Naive thymus-derived CD4-positive, alpha-beta T cell (primary cell): Measurements from ENCODE around the gene LDLRAD4. TPM values are rescaled to one million over a fixed set of nuclear protein-coding genes. Genes with fewer than 3 reads are reported as not detected.

Source experiments
- ATAC-seq: fragments of 150-1000 bp; cut with Tn5 transposase; 2 replicates; pipeline ENCODE4 v1.10.0; 2021; ENCODE audit warnings: mild to moderate bottlenecking, moderate library complexity
- CTCF ChIA-PET: fragments of 350-600 bp; sonication (Branson Sonifier 250); formaldehyde crosslinking; loops from one replicate; lab custom pipeline; 2021; ENCODE audit warnings: antibody characterized with exemption; lab: Charles Lee
- POLR2A ChIA-PET: fragments of 350-600 bp; sonication (Branson Sonifier 250); formaldehyde crosslinking; loops from one replicate; lab custom pipeline; 2021; ENCODE audit warnings: antibody characterized with exemption, inconsistent platforms; lab: Charles Lee
- DNase-seq, 9 donors: peaks; one replicate each; pipeline versions ENCODE4 v3.0.0 to v3.0.0-alpha.2; 2020 to 2022; ENCODE audit warnings: mixed read lengths in 1 of 9
- H3K27ac ChIP-seq: one replicate; pipeline ENCODE4 v1.7.0; 2013; ENCODE audit warnings: mild to moderate bottlenecking, low read depth, low read length, moderate library complexity
- H3K27me3 ChIP-seq, 2 donors: one replicate each; pipeline ENCODE4 v1.7.0; 2013; ENCODE audit warnings: low read length in 2 of 2, mild to moderate bottlenecking in 2 of 2, moderate library complexity in 2 of 2; ENCODE audit not compliant: control insufficient read depth in 2 of 2, insufficient read depth in 2 of 2
- H3K36me3 ChIP-seq, 3 experiments: 1 replicate in 2 of 3; 2 replicates in 1 of 3; pipeline ENCODE4 v1.7.0; 2013; ENCODE audit warnings: low read length in 3 of 3, mild to moderate bottlenecking in 3 of 3, moderate library complexity in 1 of 3; ENCODE audit not compliant: insufficient read depth in 3 of 3, control insufficient read depth in 2 of 3
- H3K4me1 ChIP-seq, 2 donors: one replicate each; pipeline ENCODE4 v1.7.0; 2013; ENCODE audit warnings: low read length in 2 of 2, mild to moderate bottlenecking in 2 of 2, moderate library complexity in 1 of 2; ENCODE audit not compliant: control insufficient read depth in 2 of 2, insufficient read depth in 2 of 2
- H3K4me3 ChIP-seq: 2 replicates; pipeline ENCODE4 v1.7.0; 2013; ENCODE audit warnings: mild to moderate bottlenecking, low read length
- H3K9me3 ChIP-seq, 3 experiments: 1 replicate in 2 of 3; 2 replicates in 1 of 3; pipeline ENCODE4 v1.7.0; 2013; ENCODE audit warnings: low read length in 3 of 3; ENCODE audit not compliant: control insufficient read depth in 2 of 3
- H3K27ac Mint-ChIP-seq, 9 donors: one replicate each; pipeline ENCODE4 v1.8.0; 2020 to 2022; ENCODE audit warnings: mixed read lengths in 9 of 9, mild to moderate bottlenecking in 8 of 9, moderate library complexity in 5 of 9, inconsistent platforms in 2 of 9
- H3K27me3 Mint-ChIP-seq, 5 donors: one replicate each; pipeline ENCODE4 v1.8.0; 2021 to 2022; ENCODE audit warnings: mixed read lengths in 5 of 5, mild to moderate bottlenecking in 1 of 5
- H3K36me3 Mint-ChIP-seq, 5 donors: one replicate each; pipeline ENCODE4 v1.8.0; 2020 to 2022; ENCODE audit warnings: mixed read lengths in 5 of 5, mild to moderate bottlenecking in 3 of 5, inconsistent platforms in 1 of 5
- H3K4me1 Mint-ChIP-seq, 7 donors: one replicate each; pipeline ENCODE4 v1.8.0; 2020 to 2022; ENCODE audit warnings: mixed read lengths in 7 of 7, mild to moderate bottlenecking in 3 of 7, inconsistent platforms in 1 of 7
- H3K4me3 Mint-ChIP-seq, 10 donors: one replicate each; pipeline ENCODE4 v1.8.0; 2020 to 2022; ENCODE audit warnings: mild to moderate bottlenecking in 10 of 10, mixed read lengths in 10 of 10, moderate library complexity in 6 of 10, inconsistent platforms in 2 of 10
- H3K9me3 Mint-ChIP-seq, 11 donors: one replicate each; pipeline ENCODE4 v1.8.0; 2020 to 2022; ENCODE audit warnings: mixed read lengths in 11 of 11, mild to moderate bottlenecking in 4 of 11, inconsistent platforms in 1 of 11, moderate library complexity in 1 of 11
- intact Hi-C, 2 donors: fragments of 100-400 bp; cut with micrococcal nuclease; formaldehyde crosslinking; loops; one replicate each; pipeline ENCODE4 v1.15.1; 2023
- polyA plus RNA-seq, 2 donors: library from polyadenylated mRNA; unstranded; fragments of 300-500 nt; fragmentation: Illumina TruSeq; gene quantifications; one replicate each; pipeline ENCODE4 v1.2.3, GENCODE V29; 2021
- total RNA-seq, 6 experiments: library from RNA in 5 of 6; stranded (reverse) in 5 of 6; gene quantifications; 1 replicate in 5 of 6; 2 replicates in 1 of 6; pipeline ENCODE4 v1.2.3 and lab custom pipeline; 2021 to 2026

The LDLRAD4 gene
- total and polyA plus RNA-seq, 7 experiments from 2014 or later, result 13.0 to 84.3 (median 53.7) TPM

DNA sequence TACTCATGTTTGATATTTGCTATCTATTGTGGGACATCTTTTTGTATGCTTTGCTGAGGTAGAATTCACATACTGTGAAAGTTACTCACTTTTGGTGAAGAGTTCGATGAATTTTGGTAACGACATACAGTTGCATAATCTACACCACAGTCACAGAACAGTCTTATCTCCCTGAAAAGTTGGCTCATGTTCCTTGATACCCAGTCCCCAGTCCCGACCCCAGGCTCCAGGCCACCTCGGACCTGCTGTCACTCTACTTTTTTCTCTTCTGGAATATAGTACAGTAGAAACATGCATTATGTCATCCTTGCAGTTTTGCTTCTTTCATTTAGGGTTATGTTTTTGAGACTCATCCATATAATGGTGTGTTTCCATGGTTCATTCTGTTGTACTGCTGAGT lies 316.1 kb downstream of the LDLRAD4 start:
- POLR2A ChIA-PET, result no interaction called here
- DNase-seq, result no peak
- peak overlapping the region in 6 of 9 donors; percentile 3 to 69 (median 25) for H3K27ac Mint-ChIP-seq
- Histone ChIP-seq H3K4me1 (peaks cover 3 to 20% of the 10 kb centered on the region in 2 donors), H3K36me3 (no peaks in the 10 kb centered on the region), H3K4me3 (no peak overlapping the region), H3K27me3 (no peaks in the 10 kb centered on the region), H3K27ac (no peak overlapping the region), H3K9me3 (no peaks in the 10 kb centered on the region)
- peaks cover 0 to 7% (median 0%) of the 10 kb centered on the region in 5 donors for H3K36me3 Mint-ChIP-seq
- no peak overlapping the region for H3K4me3 Mint-ChIP-seq
- ATAC-seq, result no peak
- no peaks in the 10 kb centered on the region for H3K27me3 Mint-ChIP-seq
- intact Hi-C loops, result loop anchor here (1.0 to 5.0 kb wide), 4 partner anchors 78 to 318 kb away; no protein-coding TSS in a partner anchor
- CTCF ChIA-PET, result no interaction called here
- H3K4me1 Mint-ChIP-seq, result peaks cover 27 to 78% (median 74%) of the 10 kb centered on the region in 7 donors
- no peaks in the 10 kb centered on the region for H3K9me3 Mint-ChIP-seq

DNA sequence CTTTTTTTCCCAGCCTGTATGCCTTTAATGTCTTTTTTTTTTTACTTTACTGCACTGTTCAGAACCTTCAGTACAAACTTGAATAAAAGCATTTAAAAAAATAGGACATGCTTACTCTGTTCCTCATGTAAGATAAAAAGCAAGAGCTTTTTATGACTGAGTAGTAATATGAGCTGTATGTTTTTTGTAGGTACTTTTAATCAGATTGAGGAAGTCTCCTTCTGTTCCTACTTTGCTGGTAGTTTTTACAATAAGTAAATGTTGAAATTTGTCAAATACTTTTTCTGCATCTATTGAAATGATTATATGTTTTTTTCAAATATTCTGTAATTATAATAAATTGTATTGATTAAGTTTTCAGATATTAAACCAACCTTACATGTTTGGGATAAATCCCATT lies 318.0 kb downstream of the LDLRAD4 start:
- Mint-ChIP-seq H3K36me3 (peaks cover 0 to 10% (median 3%) of the 10 kb centered on the region in 5 donors), H3K27me3 (no peaks in the 10 kb centered on the region), H3K4me3 (peak overlapping the region in 5 of 10 donors; percentile 19 to 50 (median 28)), H3K4me1 (peaks cover 34 to 94% (median 88%) of the 10 kb centered on the region in 7 donors), H3K9me3 (no peaks in the 10 kb centered on the region), H3K27ac (peak overlapping the region in 7 of 9 donors; percentile 11 to 85 (median 53))
- ATAC-seq (no peak), DNase-seq (no peak)
- H3K36me3 ChIP-seq, result no peaks in the 10 kb centered on the region
- no peaks in the 10 kb centered on the region for H3K9me3 ChIP-seq
- ChIA-PET CTCF (interaction anchor here (1.3 kb wide), 1 partner anchor 320 kb away, joined by 6 read pairs; no protein-coding TSS in a partner anchor), POLR2A (interaction anchor here (0.6 to 0.8 kb wide), 3 partner anchors 19 to 277 kb away, joined by 3 to 4 read pairs (median 3); no protein-coding TSS in a partner anchor)
- no peaks in the 10 kb centered on the region for H3K27me3 ChIP-seq
- H3K4me3 ChIP-seq, result no peak overlapping the region
- H3K4me1 ChIP-seq, result peaks cover 11 to 36% of the 10 kb centered on the region in 2 donors
- no peak overlapping the region for H3K27ac ChIP-seq
- intact Hi-C loops, result loop anchor here in 1 of 2 donors (5.0 kb wide), 3 partner anchors 76 to 259 kb away; no protein-coding TSS in a partner anchor

DNA sequence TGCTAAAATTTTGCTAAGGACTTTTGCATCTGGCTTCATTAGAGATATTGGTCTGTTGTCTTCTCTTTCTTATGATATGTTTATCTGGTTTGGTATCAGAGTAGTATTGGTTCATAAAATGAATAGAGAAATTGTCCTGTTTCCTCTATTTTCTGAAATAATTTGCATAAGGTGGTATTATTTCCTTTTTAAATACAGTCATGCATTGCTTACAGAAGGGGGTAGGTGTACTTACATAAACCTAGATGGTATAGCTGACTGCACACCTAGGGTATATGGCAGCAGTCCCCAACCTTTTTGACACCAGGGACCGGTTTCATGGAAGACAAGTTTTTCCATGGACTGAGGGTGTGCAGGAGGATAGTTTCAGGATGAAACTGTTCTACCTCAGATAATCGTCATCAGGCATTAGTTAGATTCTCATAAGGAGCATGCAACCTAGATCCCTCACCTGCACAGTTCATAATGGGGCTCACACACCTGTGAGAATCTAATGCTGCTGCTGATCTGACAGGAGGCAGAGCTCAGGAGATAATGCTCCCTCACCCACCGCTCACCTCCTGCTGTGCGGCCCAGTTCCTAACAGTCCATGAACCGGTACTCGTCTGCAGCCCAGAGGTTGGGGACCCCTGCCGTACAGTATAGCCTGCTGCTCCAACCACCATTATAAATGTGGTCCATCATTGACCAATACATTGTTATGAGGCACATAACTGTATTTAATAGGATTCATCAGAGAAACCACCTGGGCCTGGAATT lies 318.6 kb downstream of the LDLRAD4 start:
- H3K36me3 Mint-ChIP-seq, result peaks cover 0 to 12% (median 3%) of the 10 kb centered on the region in 5 donors
- H3K9me3 Mint-ChIP-seq, result no peaks in the 10 kb centered on the region
- Histone ChIP-seq H3K27me3 (no peaks in the 10 kb centered on the region), H3K36me3 (peaks cover 0 to under 1% (median 0%) of the 10 kb centered on the region in 3 experiments), H3K27ac (no peak overlapping the region), H3K4me1 (peaks cover 11 to 36% of the 10 kb centered on the region in 2 donors), H3K4me3 (no peak overlapping the region), H3K9me3 (no peaks in the 10 kb centered on the region)
- intact Hi-C loops, result loop anchor here in 1 of 2 donors (5.0 kb wide), 3 partner anchors 75 to 260 kb away; no protein-coding TSS in a partner anchor
- ATAC-seq (no peak), DNase-seq (no peak)
- H3K4me3 Mint-ChIP-seq, result peak overlapping the region in 3 of 10 donors; percentile 20 to 39 (median 23)
- H3K27ac Mint-ChIP-seq, result peak overlapping the region in 8 of 9 donors; percentile 22 to 90 (median 62)
- CTCF ChIA-PET, result interaction anchor here (0.8 kb wide), 1 partner anchor 378 kb away, joined by 3 read pairs; no protein-coding TSS in a partner anchor
- peaks cover 34 to 96% (median 83%) of the 10 kb centered on the region in 7 donors for H3K4me1 Mint-ChIP-seq
- no peaks in the 10 kb centered on the region for H3K27me3 Mint-ChIP-seq
- POLR2A ChIA-PET, result interaction anchor here (0.7 to 0.8 kb wide), 2 partner anchors 20 to 32 kb away, joined by 3 read pairs; no protein-coding TSS in a partner anchor

DNA sequence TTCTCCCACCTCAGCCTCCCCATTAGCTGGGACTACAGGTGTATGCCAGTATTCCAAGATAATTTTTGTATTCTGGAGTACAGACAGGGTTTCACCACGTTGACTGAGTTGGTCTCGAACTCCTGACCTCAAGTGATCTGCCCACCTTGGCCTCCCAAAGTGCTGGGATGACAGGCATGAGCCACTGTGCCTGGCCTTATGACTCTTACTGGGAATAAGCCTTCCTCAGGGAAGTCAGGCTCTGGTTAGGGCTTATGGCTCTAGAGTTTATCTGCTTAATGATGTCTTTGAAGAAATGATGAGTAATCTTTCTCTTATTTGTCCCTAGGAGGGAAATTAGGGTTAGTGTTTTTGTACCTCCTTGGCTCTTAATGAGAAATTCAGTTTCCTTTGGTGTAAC lies 320.1 kb downstream of the LDLRAD4 start:
- Mint-ChIP-seq H3K36me3 (peaks cover 3 to 26% (median 4%) of the 10 kb centered on the region in 5 donors), H3K4me1 (peaks cover 32 to 84% (median 74%) of the 10 kb centered on the region in 7 donors), H3K4me3 (peak overlapping the region in 9 of 10 donors; percentile 70 to 85 (median 74)), H3K9me3 (no peaks in the 10 kb centered on the region), H3K27ac (peak overlapping the region; percentile 64 to 97 (median 90)), H3K27me3 (no peaks in the 10 kb centered on the region)
- no peaks in the 10 kb centered on the region for H3K27me3 ChIP-seq
- H3K36me3 ChIP-seq, result peaks cover 0 to 15% (median 0%) of the 10 kb centered on the region in 3 experiments
- POLR2A ChIA-PET, result interaction anchor here (0.7 to 1.3 kb wide), 3 partner anchors 38 to 322 kb away, joined by 3 to 5 read pairs (median 3); no protein-coding TSS in a partner anchor
- peaks cover 11 to 36% of the 10 kb centered on the region in 2 donors for H3K4me1 ChIP-seq
- DNase-seq (no peak), ATAC-seq (no peak)
- CTCF ChIA-PET, result no interaction called here
- peak overlapping the region; percentile 66 for H3K27ac ChIP-seq
- no peak overlapping the region for H3K4me3 ChIP-seq
- H3K9me3 ChIP-seq, result no peaks in the 10 kb centered on the region
- intact Hi-C loops, result loop anchor here in 1 of 2 donors (2.0 to 5.0 kb wide), 7 partner anchors 18 to 322 kb away; no protein-coding TSS in a partner anchor

DNA sequence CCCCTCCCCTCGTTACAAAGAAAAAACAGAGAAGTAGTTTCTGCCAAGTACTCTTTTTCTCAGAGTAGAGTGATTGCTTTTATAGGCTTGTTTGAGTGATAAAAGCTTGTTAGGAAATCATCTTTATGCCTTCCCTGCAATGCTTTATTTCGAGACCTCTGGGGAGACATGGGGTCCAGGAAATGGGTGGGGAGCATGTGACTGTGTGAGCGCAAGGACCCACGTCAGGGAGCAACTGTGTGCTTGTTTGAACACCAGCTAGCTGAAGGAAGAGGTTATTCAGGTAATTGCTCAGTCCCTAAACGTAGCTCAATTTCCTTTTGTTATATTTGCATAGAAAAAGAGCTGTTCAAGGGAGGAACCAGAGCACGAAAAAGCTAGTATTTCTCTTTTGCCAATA lies 320.5 kb downstream of the LDLRAD4 start:
- Mint-ChIP-seq H3K4me3 (peak overlapping the region; percentile 70 to 85 (median 74)), H3K27ac (peak overlapping the region; percentile 64 to 97 (median 90)), H3K4me1 (peaks cover 28 to 80% (median 70%) of the 10 kb centered on the region in 7 donors), H3K36me3 (peaks cover 3 to 29% (median 6%) of the 10 kb centered on the region in 5 donors), H3K27me3 (no peaks in the 10 kb centered on the region), H3K9me3 (no peaks in the 10 kb centered on the region)
- DNase-seq (peak in 7 of 9 donors; percentile 68 to 86 (median 79)), ATAC-seq (peak; percentile 92)
- ChIA-PET POLR2A (interaction anchor here (0.7 to 1.3 kb wide), 3 partner anchors 38 to 323 kb away, joined by 3 to 5 read pairs (median 3); no protein-coding TSS in a partner anchor), CTCF (interaction anchor here (0.6 to 0.9 kb wide), 3 partner anchors 10 to 323 kb away, joined by 3 read pairs; no protein-coding TSS in a partner anchor)
- Histone ChIP-seq H3K9me3 (no peaks in the 10 kb centered on the region), H3K4me3 (no peak overlapping the region), H3K27ac (peak overlapping the region; percentile 66), H3K4me1 (peaks cover 11 to 36% of the 10 kb centered on the region in 2 donors), H3K27me3 (no peaks in the 10 kb centered on the region), H3K36me3 (peaks cover 0 to 15% (median 0%) of the 10 kb centered on the region in 3 experiments)
- intact Hi-C loops, result loop anchor here in 1 of 2 donors (2.0 to 5.0 kb wide), 7 partner anchors 18 to 322 kb away; no protein-coding TSS in a partner anchor
